ENCODE results near the gene GHITM.

DNA sequence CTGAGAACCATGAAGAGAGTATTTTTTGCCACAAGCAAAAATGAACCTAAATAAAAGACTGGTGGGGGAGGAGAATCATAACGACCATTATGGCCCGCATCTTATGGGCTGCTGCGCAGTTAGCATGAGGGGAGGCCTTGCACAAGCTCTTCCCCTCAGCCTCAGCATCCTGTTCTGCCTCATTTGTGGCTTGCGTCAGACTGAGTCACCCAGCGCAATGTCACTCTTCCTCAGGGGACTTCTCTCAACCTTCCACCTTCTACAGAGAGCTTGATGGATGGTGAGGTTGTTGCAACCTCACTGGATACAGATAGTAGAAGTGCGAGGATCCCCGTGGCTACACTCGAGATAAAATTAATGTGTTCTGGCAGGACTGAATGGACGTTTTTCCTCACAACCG lies 17.5 kb downstream of the GHITM start:
- TF ChIP-seq, protein P1, sequence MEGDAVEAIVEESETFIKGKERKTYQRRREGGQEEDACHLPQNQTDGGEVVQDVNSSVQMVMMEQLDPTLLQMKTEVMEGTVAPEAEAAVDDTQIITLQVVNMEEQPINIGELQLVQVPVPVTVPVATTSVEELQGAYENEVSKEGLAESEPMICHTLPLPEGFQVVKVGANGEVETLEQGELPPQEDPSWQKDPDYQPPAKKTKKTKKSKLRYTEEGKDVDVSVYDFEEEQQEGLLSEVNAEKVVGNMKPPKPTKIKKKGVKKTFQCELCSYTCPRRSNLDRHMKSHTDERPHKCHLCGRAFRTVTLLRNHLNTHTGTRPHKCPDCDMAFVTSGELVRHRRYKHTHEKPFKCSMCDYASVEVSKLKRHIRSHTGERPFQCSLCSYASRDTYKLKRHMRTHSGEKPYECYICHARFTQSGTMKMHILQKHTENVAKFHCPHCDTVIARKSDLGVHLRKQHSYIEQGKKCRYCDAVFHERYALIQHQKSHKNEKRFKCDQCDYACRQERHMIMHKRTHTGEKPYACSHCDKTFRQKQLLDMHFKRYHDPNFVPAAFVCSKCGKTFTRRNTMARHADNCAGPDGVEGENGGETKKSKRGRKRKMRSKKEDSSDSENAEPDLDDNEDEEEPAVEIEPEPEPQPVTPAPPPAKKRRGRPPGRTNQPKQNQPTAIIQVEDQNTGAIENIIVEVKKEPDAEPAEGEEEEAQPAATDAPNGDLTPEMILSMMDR (IDR thresholded peaks at IDR 0.05), result no peak
- TF ChIP-seq ZFX (IDR thresholded peaks at IDR 0.05; ENCODE audit: borderline replicate concordance), result no peak

Data from 22Rv1 (cell line).